H1 (cell line): ENCODE measurements around the gene ICE1. TPM values are rescaled to one million over a fixed set of nuclear protein-coding genes. Genes with fewer than 3 reads are reported as not detected.

Experiments
- CTCF ChIA-PET: fragments of 300-600 bp; sonication (Branson Sonifier 250); formaldehyde crosslinking; loops from one replicate; lab custom pipeline; 2021; ENCODE audit not compliant: partially characterized antibody; lab: Charles Lee
- POLR2A ChIA-PET: fragments of 300-600 bp; sonication (Branson Sonifier 250); formaldehyde crosslinking; loops from one replicate; lab custom pipeline; 2021; ENCODE audit warnings: inconsistent platforms; ENCODE audit not compliant: partially characterized antibody; lab: Charles Lee
- DNase-seq, 2 experiments: peaks; one replicate each; pipeline versions ENCODE4 v3.0.0 to v3.0.0-alpha.2; 2010 to 2022; ENCODE audit warnings: low spot score in 2 of 2, low read depth in 1 of 2, mixed read lengths in 1 of 2
- FAIRE-seq: peaks from 2 replicates; lab custom pipeline; 2011; peaks lifted over from hg19 to GRCh38; lab: Jason Lieb, UNC
- H2AFZ ChIP-seq: 2 replicates; pipeline ENCODE4 v1.8.1; 2012; ENCODE audit warnings: low read length, inconsistent platforms
- H2AK5ac ChIP-seq: 2 replicates; pipeline ENCODE4 v1.6.1; 2013; ENCODE audit warnings: low read depth, low read length
- H2BK120ac ChIP-seq: replicated peaks from 2 replicates; pipeline ENCODE3; 2013; ENCODE audit warnings: low read depth, low read length, inconsistent platforms
- H2BK12ac ChIP-seq: 2 replicates; pipeline ENCODE4 v1.6.1; 2013; ENCODE audit warnings: low read depth, low read length
- H2BK15ac ChIP-seq: 2 replicates; pipeline ENCODE4 v1.6.1; 2013; ENCODE audit warnings: low read length
- H2BK20ac ChIP-seq: 2 replicates; pipeline ENCODE4 v1.6.1; 2013; ENCODE audit warnings: low read length
- H2BK5ac ChIP-seq: 2 replicates; pipeline ENCODE4 v1.6.1; 2013; ENCODE audit warnings: low read depth, low read length
- H3K14ac ChIP-seq: 2 replicates; pipeline ENCODE4 v1.6.1; 2013; ENCODE audit warnings: inconsistent platforms; ENCODE audit not compliant: insufficient read length
- H3K18ac ChIP-seq: 2 replicates; pipeline ENCODE4 v1.6.1; 2013; ENCODE audit warnings: low read length; ENCODE audit errors: extremely low read depth
- H3K23ac ChIP-seq: 2 replicates; pipeline ENCODE4 v1.6.1; 2013; ENCODE audit warnings: inconsistent platforms; ENCODE audit not compliant: insufficient read length
- H3K23me2 ChIP-seq: 2 replicates; pipeline ENCODE4 v1.6.1; 2013; ENCODE audit warnings: low read depth, low read length
- H3K27ac ChIP-seq: 2 replicates; pipeline ENCODE4 v1.6.1; 2011; ENCODE audit warnings: low read depth, low read length, inconsistent platforms
- H3K27me3 ChIP-seq, 4 experiments: replicated peaks in 1 of 4; 1 replicate in 1 of 4; 2 replicates in 3 of 4; pipeline versions ENCODE4 v1.6.1 to v1.8.1; 2011 to 2013; ENCODE audit warnings: low read length in 3 of 4, mild to moderate bottlenecking in 3 of 4, inconsistent platforms in 2 of 4, mixed read lengths in 2 of 4, moderate library complexity in 1 of 4; ENCODE audit not compliant: control insufficient read depth in 3 of 4, insufficient read depth in 3 of 4; ENCODE audit errors: extremely low read depth in 1 of 4
- H3K36me3 ChIP-seq, 4 experiments: 2 replicates each; pipeline versions ENCODE4 v1.6.1 to v1.8.1; 2011 to 2013; ENCODE audit warnings: mild to moderate bottlenecking in 4 of 4, low read length in 3 of 4, moderate library complexity in 2 of 4, control low read depth in 1 of 4, inconsistent platforms in 1 of 4; ENCODE audit not compliant: insufficient read depth in 4 of 4, control insufficient read depth in 2 of 4
- H3K4ac ChIP-seq: replicated peaks from 2 replicates; pipeline ENCODE3; 2013; ENCODE audit warnings: low read length, low read depth, mixed read lengths, inconsistent platforms; ENCODE audit not compliant: insufficient read length
- H3K4me1 ChIP-seq, 4 experiments: replicated peaks in 1 of 4; 1 replicate in 1 of 4; 2 replicates in 3 of 4; pipeline versions ENCODE4 v1.6.1 to v1.8.1; 2011 to 2013; ENCODE audit warnings: low read length in 3 of 4, inconsistent platforms in 2 of 4, mixed read lengths in 1 of 4; ENCODE audit not compliant: insufficient read depth in 4 of 4, control insufficient read depth in 3 of 4
- H3K4me2 ChIP-seq, 2 experiments: 2 replicates each; pipeline versions ENCODE4 v1.6.1 to v1.8.1; 2011 to 2013; ENCODE audit warnings: low read depth in 2 of 2, low read length in 2 of 2, control low read depth in 1 of 2, inconsistent platforms in 1 of 2, mild to moderate bottlenecking in 1 of 2; ENCODE audit not compliant: insufficient read depth in 1 of 2
- H3K4me3 ChIP-seq, 4 experiments: fragments of 200-600, 300-600 bp in 1 of 4; sonication (generic), shearing (Covaris generic), sonication (Bioruptor Twin) in 1 of 4; 2 replicates each; pipeline versions ENCODE4 v1.5.1 to v1.8.1; 2011 to 2016; ENCODE audit warnings: low read length in 4 of 4, low read depth in 3 of 4, control low read depth in 2 of 4, inconsistent platforms in 2 of 4, mild to moderate bottlenecking in 2 of 4, mixed read lengths in 1 of 4, moderate library complexity in 1 of 4; ENCODE audit not compliant: insufficient read depth in 2 of 4; ENCODE audit errors: extremely low read depth in 1 of 4
- H3K56ac ChIP-seq: replicated peaks from 2 replicates; pipeline ENCODE3; 2013; ENCODE audit warnings: low read depth, mild to moderate bottlenecking, mixed read lengths, low read length, inconsistent platforms; ENCODE audit not compliant: insufficient read length
- H3K79me1 ChIP-seq: 2 replicates; pipeline ENCODE4 v1.6.1; 2013; ENCODE audit warnings: low read depth, low read length, control low read depth
- H3K79me2 ChIP-seq, 2 experiments: 2 replicates each; pipeline versions ENCODE4 v1.6.1 to v1.8.1; 2012 to 2013; ENCODE audit warnings: low read length in 2 of 2, mild to moderate bottlenecking in 2 of 2, inconsistent platforms in 1 of 2; ENCODE audit not compliant: insufficient read depth in 2 of 2, control insufficient read depth in 1 of 2
- H3K9ac ChIP-seq, 4 experiments: replicated peaks in 1 of 4; 1 replicate in 1 of 4; 2 replicates in 3 of 4; pipeline versions ENCODE4 v1.6.1 to v1.8.1; 2011 to 2013; ENCODE audit warnings: low read depth in 3 of 4, low read length in 3 of 4, control low read depth in 2 of 4, mild to moderate bottlenecking in 2 of 4, moderate library complexity in 2 of 4, inconsistent platforms in 1 of 4; ENCODE audit errors: extremely low read depth in 1 of 4
- H3K9me3 ChIP-seq, 2 experiments: 2 replicates each; pipeline versions ENCODE4 v1.6.1 to v1.8.1; 2012 to 2013; ENCODE audit warnings: mild to moderate bottlenecking in 2 of 2, moderate library complexity in 2 of 2, control low read depth in 1 of 2, inconsistent platforms in 1 of 2, low read depth in 1 of 2, low read length in 1 of 2, mixed read lengths in 1 of 2; ENCODE audit not compliant: insufficient read depth in 2 of 2
- H4K20me1 ChIP-seq, 2 experiments: replicated peaks in 1 of 2; 2 replicates each; pipeline versions ENCODE3 to v1.8.1; 2011 to 2013; ENCODE audit warnings: inconsistent platforms in 2 of 2, low read length in 2 of 2, mild to moderate bottlenecking in 1 of 2; ENCODE audit not compliant: insufficient read depth in 2 of 2, control insufficient read depth in 1 of 2
- H4K5ac ChIP-seq: 2 replicates; pipeline ENCODE4 v1.6.1; 2013; ENCODE audit warnings: low read length, low read depth, mixed read lengths, inconsistent platforms; ENCODE audit not compliant: insufficient read length
- H4K8ac ChIP-seq: 2 replicates; pipeline ENCODE4 v1.8.0; 2013; ENCODE audit warnings: mild to moderate bottlenecking, moderate library complexity, low read length, inconsistent platforms; ENCODE audit not compliant: insufficient read depth; ENCODE audit errors: extremely low read depth
- H4K91ac ChIP-seq: replicated peaks from 2 replicates; pipeline ENCODE3; 2013; ENCODE audit warnings: low read length, mixed read lengths, inconsistent platforms; ENCODE audit not compliant: insufficient read length
- KDM5A ChIP-seq: fragments of 200-600 bp; IDR thresholded peaks from 2 replicates; pipeline ENCODE4 v1.7.1; 2012; ENCODE audit warnings: mild to moderate bottlenecking, low read length, inconsistent platforms, mixed read lengths
- PHF8 ChIP-seq: fragments of 200-600 bp; sonication (generic); conservative IDR thresholded peaks from 2 replicates; pipeline ENCODE4 v1.7.1; 2012; ENCODE audit warnings: low read depth, mild to moderate bottlenecking, inconsistent platforms, low read length, moderate library complexity
- WGBS, 2 experiments: shearing (Covaris generic) in 1 of 2; methylation state at CpG; one replicate each; pipeline versions ENCODE4 v1.1.6 to v1.1.7; 2013 to 2015; ENCODE audit warnings: low lambda C conversion rate in 2 of 2, mixed read lengths in 2 of 2, inconsistent platforms in 1 of 2, low coverage in 1 of 2, missing lambda C conversion rate in 1 of 2; ENCODE audit not compliant: insufficient replicate concordance in 2 of 2, insufficient coverage in 1 of 2, insufficient read length in 1 of 2; ENCODE audit errors: extremely low coverage in 1 of 2, missing lambda C conversion rate in 1 of 2; 5-methylcytosine and 5-hydroxymethylcytosine counted together
- long read RNA-seq, 2 experiments: library from RNA in 1 of 2; library from capped mRNA in 1 of 2; stranded (forward); transcript quantifications; one replicate each; pipeline ENCODE4 v2.0.0, GENCODE V29; 2021; ENCODE audit warnings: inconsistent platforms in 1 of 2
- polyA minus RNA-seq, 3 experiments: library from RNA; depleted of rRNA, polyadenylated mRNA; stranded (reverse); fragments of >200 nt; gene quantifications; 1 replicate in 2 of 3; 2 replicates in 1 of 3; pipeline ENCODE4 v1.2.3, GENCODE V29; 2011
- polyA plus RNA-seq, 7 experiments: library from polyadenylated mRNA; depleted of rRNA in 3 of 7; stranded (reverse) in 5 of 7; unstranded in 2 of 7; fragments of >200 nt in 5 of 7; fragments of 200-250 nt in 2 of 7; gene quantifications; 1 replicate in 5 of 7; 2 replicates in 1 of 7; 4 replicates in 1 of 7; pipeline versions ENCODE4 v1.2.1 to v1.2.3, GENCODE V29; 2011 to 2013; ENCODE audit warnings: missing spikeins in 2 of 7, mixed read lengths in 2 of 7
- total RNA-seq: library from RNA; stranded (reverse); fragmentation: NEBNext Ultra II Directional; extraction: Animal tissue kit (Norgen Biotek cat#: 25700); gene quantifications from 2 replicates; pipeline ENCODE4 v1.2.1, GENCODE V29; 2021

Gene ICE1, protein sequence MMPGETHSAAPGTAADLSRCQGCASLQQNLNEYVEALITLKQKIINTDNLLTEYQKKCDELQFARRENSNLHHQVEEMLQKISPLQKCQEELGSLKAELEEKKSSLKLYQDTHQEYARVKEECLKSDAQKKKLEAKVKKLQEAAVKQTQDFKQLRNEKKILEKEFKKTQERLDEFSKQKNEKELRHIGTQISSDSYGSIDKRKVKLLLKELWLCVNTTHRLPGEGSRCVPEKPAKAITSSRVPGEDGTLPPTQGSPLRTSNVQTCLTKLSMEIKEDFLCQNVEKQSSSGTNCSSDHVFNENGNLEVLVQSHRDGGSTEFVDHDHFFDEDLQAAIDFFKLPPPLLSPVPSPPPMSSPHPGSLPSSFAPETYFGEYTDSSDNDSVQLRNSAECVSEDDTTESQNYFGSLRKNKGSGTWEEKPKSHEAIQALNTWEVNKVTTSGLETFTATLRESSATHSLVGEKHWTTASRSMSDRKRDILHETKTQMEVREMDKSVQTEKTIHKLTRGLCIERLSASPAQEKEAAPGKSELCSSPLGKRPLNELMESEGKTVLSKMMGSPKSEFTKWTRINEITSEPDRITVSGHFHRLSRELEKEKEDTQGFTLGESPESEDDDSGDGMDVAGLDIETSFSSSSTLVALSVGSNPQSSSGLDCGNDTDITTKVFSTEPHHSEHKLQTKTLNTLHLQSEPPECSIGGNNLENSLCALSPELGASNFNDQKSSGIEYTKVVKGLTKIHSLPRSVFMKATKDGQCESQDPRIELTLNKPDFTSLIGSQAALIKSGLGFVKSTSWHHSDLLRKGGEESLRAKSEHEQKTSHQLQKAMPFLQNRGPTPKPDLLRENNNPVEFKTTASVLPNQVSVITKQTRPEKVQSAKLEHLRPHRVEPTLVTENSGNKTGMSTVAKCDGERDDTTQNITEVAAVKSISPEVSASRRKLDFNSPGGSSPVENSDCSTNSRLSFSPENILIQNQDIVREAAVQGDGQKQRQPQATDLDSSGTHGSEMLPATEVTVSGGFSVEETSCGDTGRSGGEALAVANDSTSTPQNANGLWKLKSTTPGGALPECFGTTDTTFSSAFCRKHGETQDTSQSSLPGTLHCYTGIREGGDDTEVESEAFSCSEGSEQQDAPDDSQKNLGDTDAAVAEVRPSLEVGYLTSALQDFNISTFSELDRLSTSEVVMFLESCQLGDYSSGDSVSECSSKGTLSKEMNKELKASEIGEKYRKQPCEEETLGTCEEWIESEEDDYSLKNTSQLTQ (N-terminal part only)
- total RNA-seq (52.2 and 53.9 TPM in 2 replicates), polyA plus RNA-seq (2011; rRNA removed) (10.5 and 11.8 TPM in 2 replicates), polyA minus RNA-seq (2011; rRNA and poly(A)+ RNA removed) (54.0 and 57.9 TPM in 2 replicates)
- polyA plus RNA-seq (2011; cell fraction: cytosol; rRNA removed): 14.5 TPM
- 24.5 TPM for polyA plus RNA-seq (2011; cell fraction: nucleus; rRNA removed)
- polyA plus RNA-seq (2012, experiment 1 of 2): 16.0 to 29.5 TPM (median 22.3 TPM) in 4 replicates
- 1.2 TPM for polyA plus RNA-seq (2012, experiment 2 of 2)
- 27.0 TPM for polyA plus RNA-seq (2013, experiment 1 of 2)
- 28.1 TPM for polyA plus RNA-seq (2013, experiment 2 of 2)
- 27.4 TPM for polyA minus RNA-seq (2011; cell fraction: cytosol; rRNA and poly(A)+ RNA removed)
- 104 TPM for polyA minus RNA-seq (2011; cell fraction: nucleus; rRNA and poly(A)+ RNA removed)
- long read RNA-seq, experiment 1, partial matches to known transcripts: 43 of 51 reads
- long read RNA-seq, experiment 1, other reads (novel, unspliced or antisense): 6 of 51 reads
- long read RNA-seq, experiment 2, partial matches to known transcripts: 0 of 1 reads
- long read RNA-seq, experiment 2, other reads (novel, unspliced or antisense): 1 of 1 reads

DNA sequence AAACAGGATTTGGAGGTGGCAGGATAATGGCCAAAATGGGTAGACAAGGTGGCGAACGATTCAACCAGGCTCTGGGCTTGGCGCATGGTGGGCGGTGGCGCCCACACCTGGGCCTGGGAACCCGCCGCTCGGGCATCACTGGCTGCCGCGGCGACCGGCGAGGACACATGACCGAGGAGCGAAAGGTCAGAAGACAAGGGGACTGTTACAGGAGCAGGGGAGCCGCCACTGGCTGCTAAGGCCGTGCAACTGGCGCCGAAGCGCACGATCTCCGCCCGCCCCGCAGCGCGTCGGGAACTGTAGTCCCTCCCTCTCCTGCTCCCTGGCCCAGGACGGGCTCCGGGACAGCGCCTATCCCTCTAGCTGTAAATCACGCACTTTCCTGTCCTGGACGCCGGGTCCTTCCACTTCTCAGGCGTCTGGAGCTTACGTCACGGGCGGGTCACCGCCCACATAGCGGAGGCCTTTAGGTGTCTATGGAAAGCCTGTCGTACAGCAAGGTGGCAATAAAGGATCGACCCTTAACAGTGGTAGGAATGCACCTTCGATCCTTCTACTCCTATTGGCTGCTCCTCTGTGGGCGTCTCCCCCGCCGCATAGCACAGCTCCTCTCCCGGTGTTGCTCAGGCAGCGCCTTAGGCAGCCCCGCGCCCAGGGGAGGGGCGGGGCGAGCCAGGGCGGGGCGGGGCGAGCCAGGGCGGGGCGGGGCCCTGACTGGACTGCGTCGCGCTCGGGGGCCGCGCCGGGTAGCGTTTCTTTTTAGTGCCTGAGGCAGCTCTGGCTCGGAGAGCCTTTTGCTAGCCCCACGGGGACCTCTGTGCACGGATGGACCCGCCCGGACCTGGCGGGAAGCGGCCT, at the start of gene ICE1:
Gene ICE1, plus strand, starts transcription at position 717 of the 858 bp plus-strand sequence. CDS start 239 bp downstream, outside the sequence.
- Histone ChIP-seq H3K27me3 (no peaks in the 10 kb centered on the region), H3K4ac (no peak within 1 kb of the TSS), H3K56ac (peak within 1 kb of the TSS; percentile 78), H4K91ac (peak within 1 kb of the TSS; percentile 90), H3K79me1 (peaks cover 8% of the 10 kb centered on the region; the same call in 1 of the 2 replicates), H3K9me3 (no peaks in the 10 kb centered on the region), H2BK5ac (peak within 1 kb of the TSS; percentile 99), H3K4me3 (peak within 1 kb of the TSS; percentile 57 to 98 (median 90)), H3K18ac (peak within 1 kb of the TSS; percentile 91), H3K27ac (peak within 1 kb of the TSS; percentile 95; the same call in 1 of the 2 replicates), H3K23ac (no peak within 1 kb of the TSS), H3K36me3 (no peaks in the 10 kb centered on the region), H4K8ac (peak within 1 kb of the TSS; percentile 98), H2AK5ac (no peak within 1 kb of the TSS), H2BK120ac (no peak within 1 kb of the TSS), H3K4me1 (peaks cover 5 to 15% (median 10%) of the 10 kb centered on the region in 4 experiments), H2BK15ac (no peak within 1 kb of the TSS), H3K4me2 (peak within 1 kb of the TSS; percentile 86 to 92), H2BK20ac (no peak within 1 kb of the TSS), H2BK12ac (peak within 1 kb of the TSS; percentile 99; the same call in 1 of the 2 replicates), H3K9ac (peak within 1 kb of the TSS; percentile 70 to 86 (median 78)), H4K20me1 (peaks cover 9 to 13% of the 10 kb centered on the region in 2 experiments), H3K14ac (no peak within 1 kb of the TSS), H3K23me2 (peaks cover 16% of the 10 kb centered on the region), H4K5ac (peak within 1 kb of the TSS; percentile 99), H2AFZ (peak within 1 kb of the TSS; percentile 88), H3K79me2 (peaks cover 38 to 46% of the 10 kb centered on the region in 2 experiments)
- DNase-seq (peak; percentile 95 to 99), FAIRE-seq (no peak)
- 2% methylated on average over 51 of the region's 71 CpGs; no CpG with 5 or more reads in 1 of the 2 experiments for WGBS, 2 experiments
- POLR2A ChIA-PET: interaction anchor here (0.6 to 2.1 kb wide), 13 partner anchors 11 to 540 kb away, joined by 3 to 7 read pairs (median 4); partner anchors contain the start of gene ADAMTS16
- CTCF ChIA-PET: interaction anchor here (0.6 to 7.2 kb wide), 9 partner anchors 20 to 555 kb away, joined by 3 to 119 read pairs (median 5); no protein-coding TSS in a partner anchor
- peak; percentile 24; the same call in 1 of the 2 replicates for TF ChIP-seq KDM5A
- peak; percentile 78 for TF ChIP-seq PHF8
